Glutamatergic neuron (in vitro differentiated cells): Measurements from ENCODE around the gene FGGY. TPM values are rescaled to one million over a fixed set of nuclear protein-coding genes. Genes with fewer than 3 reads are reported as not detected.

Experiments used
- DNase-seq: peaks from one replicate; pipeline ENCODE4 v3.0.0; 2022
- H3K27ac Mint-ChIP-seq: one replicate; pipeline ENCODE4 v1.8.0; 2020; ENCODE audit warnings: mild to moderate bottlenecking, mixed read lengths, inconsistent platforms; ENCODE audit not compliant: unreplicated experiment
- H3K27me3 Mint-ChIP-seq: one replicate; pipeline ENCODE4 v1.8.0; 2020; ENCODE audit warnings: mild to moderate bottlenecking, moderate library complexity, mixed read lengths, inconsistent platforms; ENCODE audit not compliant: unreplicated experiment
- H3K36me3 Mint-ChIP-seq: one replicate; pipeline ENCODE4 v1.8.0; 2020; ENCODE audit warnings: mild to moderate bottlenecking, mixed read lengths, inconsistent platforms; ENCODE audit not compliant: unreplicated experiment
- H3K4me1 Mint-ChIP-seq: one replicate; pipeline ENCODE4 v1.8.0; 2020; ENCODE audit warnings: mild to moderate bottlenecking, low read depth, mixed read lengths, inconsistent platforms; ENCODE audit not compliant: unreplicated experiment
- H3K4me3 Mint-ChIP-seq: one replicate; pipeline ENCODE4 v1.8.0; 2020; ENCODE audit warnings: mild to moderate bottlenecking, mixed read lengths, inconsistent platforms; ENCODE audit not compliant: unreplicated experiment
- H3K9me3 Mint-ChIP-seq: one replicate; pipeline ENCODE4 v1.8.0; 2020; ENCODE audit warnings: mild to moderate bottlenecking, moderate library complexity, mixed read lengths, inconsistent platforms; ENCODE audit not compliant: unreplicated experiment
- total RNA-seq: library from RNA; stranded (reverse); fragmentation: NEBNext Ultra II Directional; extraction: Animal tissue kit (Norgen Biotek cat#: 25700); gene quantifications from one replicate; pipeline ENCODE4 v1.2.1, GENCODE V29; 2021; ENCODE audit not compliant: unreplicated experiment
- TF ChIP-seq, protein P1 (sequence below): fragments of 200-600 bp; sonication (generic); IDR thresholded peaks from one replicate; pipeline ENCODE4 v1.5.0; 2021; ENCODE audit not compliant: partially characterized antibody, unreplicated experiment

FGGY gene
- total RNA-seq, 1 donor from 2014 or later: 11.6 TPM

DNA sequence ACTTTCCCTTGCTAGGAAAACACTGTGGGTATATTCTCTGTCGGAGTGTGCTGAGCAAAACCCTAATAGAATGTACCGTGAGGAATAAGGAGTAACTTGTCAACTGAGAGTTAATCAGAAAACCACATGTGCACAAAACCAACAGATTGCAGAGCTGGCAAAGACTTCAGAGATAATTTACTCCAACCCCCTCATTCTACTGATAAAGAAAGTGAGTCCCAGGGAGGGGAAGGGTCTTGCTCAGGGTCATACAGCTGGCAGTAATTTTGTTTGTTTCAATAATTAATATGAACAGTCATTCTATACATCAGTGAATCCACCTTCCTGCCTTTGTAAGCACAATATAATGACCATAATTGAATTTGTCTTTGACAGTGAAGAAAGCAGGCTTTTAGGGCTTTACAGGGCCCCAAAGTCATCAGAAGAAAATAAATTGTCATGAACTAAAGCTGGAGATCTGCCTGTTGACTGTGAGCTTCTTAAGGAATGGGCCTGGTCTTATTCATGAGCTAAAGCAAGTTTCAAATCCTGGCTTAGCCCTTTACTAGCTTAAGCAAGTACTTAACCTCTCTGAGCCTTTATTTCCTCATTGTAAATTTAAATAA is 450.6 kb downstream of the FGGY start:
- H3K36me3 Mint-ChIP-seq: no peaks in the 10 kb centered on the region
- no peak overlapping the region for H3K27ac Mint-ChIP-seq
- H3K27me3 Mint-ChIP-seq: no peaks in the 10 kb centered on the region
- DNase-seq: no peak
- H3K4me3 Mint-ChIP-seq: no peak overlapping the region
- no peaks in the 10 kb centered on the region for H3K9me3 Mint-ChIP-seq
- peaks cover 2% of the 10 kb centered on the region for H3K4me1 Mint-ChIP-seq
- TF ChIP-seq, protein P1, sequence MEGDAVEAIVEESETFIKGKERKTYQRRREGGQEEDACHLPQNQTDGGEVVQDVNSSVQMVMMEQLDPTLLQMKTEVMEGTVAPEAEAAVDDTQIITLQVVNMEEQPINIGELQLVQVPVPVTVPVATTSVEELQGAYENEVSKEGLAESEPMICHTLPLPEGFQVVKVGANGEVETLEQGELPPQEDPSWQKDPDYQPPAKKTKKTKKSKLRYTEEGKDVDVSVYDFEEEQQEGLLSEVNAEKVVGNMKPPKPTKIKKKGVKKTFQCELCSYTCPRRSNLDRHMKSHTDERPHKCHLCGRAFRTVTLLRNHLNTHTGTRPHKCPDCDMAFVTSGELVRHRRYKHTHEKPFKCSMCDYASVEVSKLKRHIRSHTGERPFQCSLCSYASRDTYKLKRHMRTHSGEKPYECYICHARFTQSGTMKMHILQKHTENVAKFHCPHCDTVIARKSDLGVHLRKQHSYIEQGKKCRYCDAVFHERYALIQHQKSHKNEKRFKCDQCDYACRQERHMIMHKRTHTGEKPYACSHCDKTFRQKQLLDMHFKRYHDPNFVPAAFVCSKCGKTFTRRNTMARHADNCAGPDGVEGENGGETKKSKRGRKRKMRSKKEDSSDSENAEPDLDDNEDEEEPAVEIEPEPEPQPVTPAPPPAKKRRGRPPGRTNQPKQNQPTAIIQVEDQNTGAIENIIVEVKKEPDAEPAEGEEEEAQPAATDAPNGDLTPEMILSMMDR: no peak

DNA sequence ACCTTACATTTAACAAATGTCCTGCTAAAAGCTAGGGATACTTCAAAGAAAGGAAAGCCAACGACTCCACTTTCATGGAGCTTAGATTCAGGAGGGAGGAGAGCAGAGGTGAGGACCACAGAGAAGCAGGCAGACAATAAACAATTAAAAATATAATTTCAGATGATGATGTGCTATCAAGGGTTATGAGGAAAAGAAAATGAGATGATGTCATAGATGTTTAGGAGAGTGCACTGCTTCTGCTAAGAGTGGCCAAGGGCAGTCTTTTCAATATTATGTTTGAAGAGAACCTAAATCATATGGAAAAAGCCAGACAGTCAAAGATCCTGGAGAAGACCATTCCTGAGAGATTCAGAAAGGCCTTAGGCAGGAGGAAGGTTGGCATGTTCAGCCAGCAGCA is 451.2 kb downstream of the FGGY start:
- H3K36me3 Mint-ChIP-seq: no peaks in the 10 kb centered on the region
- TF ChIP-seq, protein P1: no peak
- no peak overlapping the region for H3K27ac Mint-ChIP-seq
- H3K4me3 Mint-ChIP-seq: no peak overlapping the region
- H3K27me3 Mint-ChIP-seq: no peaks in the 10 kb centered on the region
- peaks cover 2% of the 10 kb centered on the region for H3K4me1 Mint-ChIP-seq
- H3K9me3 Mint-ChIP-seq: no peaks in the 10 kb centered on the region
- DNase-seq: no peak

DNA sequence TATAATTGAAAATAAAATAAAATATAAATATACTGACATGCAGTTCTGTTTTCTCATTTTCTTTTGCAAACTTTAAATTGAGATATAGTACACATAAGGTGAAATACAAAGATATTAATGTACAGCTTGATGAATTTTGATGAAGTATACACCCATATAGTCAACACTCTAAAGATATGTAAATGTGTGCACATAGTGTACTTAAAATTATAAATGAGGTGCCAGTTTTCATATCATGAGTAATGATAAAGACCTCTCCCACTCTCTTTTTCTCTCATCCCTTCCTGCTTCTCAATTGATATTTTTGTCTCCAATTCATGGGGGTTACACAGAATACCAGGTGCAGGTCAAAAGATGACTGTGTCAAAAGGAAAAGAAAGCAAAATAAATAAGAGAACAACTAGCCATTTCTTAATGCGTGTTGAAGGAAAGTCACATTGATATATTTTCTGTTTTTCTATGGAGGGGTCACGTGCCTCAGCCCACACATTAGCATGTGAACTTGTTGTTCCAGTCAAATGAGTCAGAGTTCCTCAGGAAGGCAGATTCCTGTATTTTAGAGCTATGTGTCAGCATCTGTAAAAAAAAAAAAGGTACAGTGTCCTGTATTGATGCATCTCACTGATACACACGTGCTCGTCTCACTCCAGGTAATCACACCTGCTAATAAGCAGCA is 453.6 kb downstream of the FGGY start:
- H3K4me3 Mint-ChIP-seq: no peak overlapping the region
- no peak for DNase-seq
- H3K27ac Mint-ChIP-seq: no peak overlapping the region
- no peaks in the 10 kb centered on the region for H3K36me3 Mint-ChIP-seq
- peaks cover 2% of the 10 kb centered on the region for H3K4me1 Mint-ChIP-seq
- H3K27me3 Mint-ChIP-seq: no peaks in the 10 kb centered on the region
- TF ChIP-seq, protein P1: no peak
- H3K9me3 Mint-ChIP-seq: no peaks in the 10 kb centered on the region

DNA sequence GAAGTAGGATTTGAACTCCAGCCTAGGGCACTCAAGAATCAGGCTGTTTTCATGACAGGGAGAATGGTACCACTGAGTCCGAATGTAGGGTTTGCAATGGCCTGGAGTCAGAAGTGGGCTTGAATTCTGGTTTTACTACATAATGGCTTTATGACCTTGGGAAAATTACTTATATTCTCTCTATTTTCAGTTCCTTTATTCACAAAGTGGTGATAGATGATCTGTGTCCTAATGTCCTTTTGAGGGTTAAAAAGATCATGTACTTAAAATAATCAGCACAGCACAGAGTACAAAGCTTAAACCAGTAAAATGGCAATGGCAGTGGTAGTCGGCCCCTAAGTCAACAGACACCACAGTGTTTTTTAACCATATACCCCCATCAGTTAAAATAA is 454.1 kb downstream of the FGGY start:
- Mint-ChIP-seq H3K9me3 (no peaks in the 10 kb centered on the region), H3K27me3 (no peaks in the 10 kb centered on the region), H3K27ac (no peak overlapping the region), H3K36me3 (no peaks in the 10 kb centered on the region), H3K4me1 (peaks cover 2% of the 10 kb centered on the region), H3K4me3 (no peak overlapping the region)
- TF ChIP-seq, protein P1: no peak
- DNase-seq: no peak

DNA sequence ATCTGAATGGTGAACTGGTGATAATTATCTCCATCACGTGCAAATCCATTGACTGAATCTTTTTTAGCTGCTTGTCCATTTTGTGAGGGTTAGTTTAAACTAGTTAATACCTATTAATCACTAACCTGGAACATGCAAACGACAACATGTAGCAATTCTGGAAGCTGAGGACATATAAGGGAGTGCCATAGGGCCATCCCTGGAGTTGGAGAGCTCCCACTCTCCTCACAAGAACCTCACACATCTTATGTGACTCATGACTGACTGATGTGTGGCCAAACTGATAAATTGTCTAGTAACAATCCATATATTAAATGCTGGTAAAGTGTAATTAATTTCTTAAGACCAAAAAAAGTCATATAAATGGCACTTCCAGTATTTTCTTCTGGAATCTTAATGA is 454.9 kb downstream of the FGGY start:
- H3K4me3 Mint-ChIP-seq: no peak overlapping the region
- no peaks in the 10 kb centered on the region for H3K36me3 Mint-ChIP-seq
- TF ChIP-seq, protein P1: no peak
- H3K27me3 Mint-ChIP-seq: no peaks in the 10 kb centered on the region
- peaks cover 2% of the 10 kb centered on the region for H3K4me1 Mint-ChIP-seq
- DNase-seq: no peak
- no peaks in the 10 kb centered on the region for H3K9me3 Mint-ChIP-seq
- no peak overlapping the region for H3K27ac Mint-ChIP-seq
